Activated CD4-positive, alpha-beta T cell treated with anti-CD3 and anti-CD28 coated beads, Interleukin-2, amount 10 ng/mL, durations not matched to agents 24 days and 14 days (primary cell): Measurements from ENCODE around the gene KMT2E. TPM values are rescaled to one million over a fixed set of nuclear protein-coding genes. Genes with fewer than 3 reads are reported as not detected.
"Not testable (repeated sequence)": the region's sequence is repeated elsewhere in the genome, so short reads cannot be mapped to it uniquely, and the experiment has no call there.

Experiments used
- DNase-seq: peaks from one replicate; pipeline ENCODE4 v3.0.0; 2022
- H3K27ac Mint-ChIP-seq: one replicate; pipeline ENCODE4 v1.8.0; 2022; ENCODE audit warnings: mild to moderate bottlenecking, mixed read lengths
- H3K27me3 Mint-ChIP-seq: one replicate; pipeline ENCODE4 v1.8.0; 2022; ENCODE audit warnings: mixed read lengths
- H3K36me3 Mint-ChIP-seq: one replicate; pipeline ENCODE4 v1.8.0; 2022; ENCODE audit warnings: low read depth, mild to moderate bottlenecking, mixed read lengths
- H3K4me1 Mint-ChIP-seq: one replicate; pipeline ENCODE4 v1.8.0; 2021; ENCODE audit warnings: mixed read lengths
- H3K4me3 Mint-ChIP-seq: one replicate; pipeline ENCODE4 v1.8.0; 2022; ENCODE audit warnings: mild to moderate bottlenecking, moderate library complexity, mixed read lengths
- H3K9me3 Mint-ChIP-seq: one replicate; pipeline ENCODE4 v1.8.0; 2021; ENCODE audit warnings: mixed read lengths
- intact Hi-C: fragments of 100-400 bp; cut with micrococcal nuclease; formaldehyde crosslinking; loops from one replicate; pipeline ENCODE4 v1.15.1; 2023
- total RNA-seq: library from RNA; stranded (reverse); gene quantifications from 2 replicates; pipeline ENCODE4 v1.2.3, GENCODE V29; 2022

The KMT2E gene
- total RNA-seq, 1 donor from 2014 or later, result 106 TPM

DNA sequence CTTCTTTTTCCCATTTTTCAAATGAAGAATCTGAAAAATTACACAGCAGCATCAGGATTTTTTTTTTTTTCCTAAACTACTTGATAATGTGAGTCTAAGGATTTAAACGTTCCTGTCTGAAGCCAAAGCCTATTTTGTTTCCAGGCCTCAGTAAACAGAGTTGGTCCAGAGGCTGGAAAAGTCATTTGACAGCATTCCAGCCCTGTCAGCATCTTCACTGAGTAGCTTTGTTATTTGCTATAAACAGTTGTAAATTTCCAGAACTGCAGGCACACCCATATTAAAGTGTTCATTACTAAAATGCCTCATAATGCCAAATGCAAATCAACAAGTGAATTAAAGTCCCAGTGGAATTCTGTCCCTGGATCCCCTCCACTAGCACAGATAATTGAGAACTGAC is 35.5 kb upstream of the KMT2E start:
- no peak for DNase-seq
- H3K27ac Mint-ChIP-seq, result no peak overlapping the region
- H3K4me3 Mint-ChIP-seq, result no peak overlapping the region
- H3K27me3 Mint-ChIP-seq, result no peaks in the 10 kb centered on the region
- intact Hi-C loops, result no loop called here
- H3K9me3 Mint-ChIP-seq, result no peaks in the 10 kb centered on the region
- H3K4me1 Mint-ChIP-seq, result peaks cover 47% of the 10 kb centered on the region
- H3K36me3 Mint-ChIP-seq, result peaks cover 27% of the 10 kb centered on the region

DNA sequence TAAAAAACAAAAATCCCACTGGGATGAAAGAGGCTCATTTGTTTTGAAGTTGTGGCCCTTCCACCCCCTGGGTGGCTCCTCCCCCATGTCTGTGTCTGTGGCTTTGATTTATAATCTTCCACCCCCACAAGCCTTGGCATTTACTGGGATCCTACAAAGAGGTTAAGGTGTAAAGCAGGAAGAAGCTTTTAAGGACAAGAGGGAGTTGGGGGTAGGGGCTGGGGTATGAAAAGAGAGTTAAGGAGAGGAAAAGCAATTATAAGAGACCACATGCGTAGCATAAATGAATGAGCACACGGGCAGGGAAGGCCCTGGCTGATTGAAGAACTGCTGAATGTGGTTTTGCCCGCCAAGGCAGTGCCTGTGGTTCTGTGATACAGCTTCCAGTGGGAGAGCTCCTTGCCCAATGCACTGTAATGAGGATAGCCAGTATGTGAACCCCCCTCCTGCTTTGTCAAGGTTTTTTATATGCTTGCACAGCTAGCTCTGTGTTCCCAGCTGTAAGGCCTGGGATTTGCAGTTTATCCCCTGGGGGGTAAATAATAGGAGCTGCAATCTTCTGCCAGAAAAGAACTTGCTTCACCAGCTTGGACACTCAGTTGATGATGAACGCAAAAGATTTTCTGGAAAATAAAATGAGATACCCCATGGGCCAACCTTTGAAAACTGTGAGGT is 34.7 kb upstream of the KMT2E start:
- intact Hi-C loops, result no loop called here
- no peaks in the 10 kb centered on the region for H3K9me3 Mint-ChIP-seq
- peak overlapping the region; percentile 4 for H3K27ac Mint-ChIP-seq
- H3K36me3 Mint-ChIP-seq, result peaks cover 21% of the 10 kb centered on the region
- no peaks in the 10 kb centered on the region for H3K27me3 Mint-ChIP-seq
- DNase-seq, result no peak
- H3K4me1 Mint-ChIP-seq, result peaks cover 45% of the 10 kb centered on the region
- H3K4me3 Mint-ChIP-seq, result no peak overlapping the region

DNA sequence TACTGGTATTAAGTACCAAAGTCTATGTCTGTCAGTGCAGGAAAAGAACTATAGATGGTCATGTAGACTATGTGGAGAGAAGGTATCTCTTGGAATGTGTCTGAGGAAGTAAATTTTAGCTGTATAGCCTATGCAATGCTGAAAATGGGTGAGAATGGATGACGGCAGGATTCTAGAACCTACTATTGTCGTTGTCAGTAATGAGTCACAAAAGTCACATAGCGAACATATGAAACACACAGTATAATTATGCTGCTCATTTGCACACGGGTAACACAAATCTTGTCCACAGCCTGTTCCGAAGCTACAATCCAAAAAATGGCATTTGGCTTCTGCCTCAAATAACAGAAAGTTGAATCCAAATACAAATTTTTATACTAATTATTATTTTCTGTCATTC is 33.6 kb upstream of the KMT2E start:
- H3K27me3 Mint-ChIP-seq, result no peaks in the 10 kb centered on the region
- H3K4me3 Mint-ChIP-seq, result no peak overlapping the region
- H3K36me3 Mint-ChIP-seq, result peaks cover 23% of the 10 kb centered on the region
- peaks cover 54% of the 10 kb centered on the region for H3K4me1 Mint-ChIP-seq
- H3K9me3 Mint-ChIP-seq, result no peaks in the 10 kb centered on the region
- no peak for DNase-seq
- H3K27ac Mint-ChIP-seq, result peak overlapping the region; percentile 0
- intact Hi-C loops, result loop anchor here (2.0 to 5.0 kb wide), 4 partner anchors 60 to 552 kb away; partner anchors contain the start of gene RINT1

DNA sequence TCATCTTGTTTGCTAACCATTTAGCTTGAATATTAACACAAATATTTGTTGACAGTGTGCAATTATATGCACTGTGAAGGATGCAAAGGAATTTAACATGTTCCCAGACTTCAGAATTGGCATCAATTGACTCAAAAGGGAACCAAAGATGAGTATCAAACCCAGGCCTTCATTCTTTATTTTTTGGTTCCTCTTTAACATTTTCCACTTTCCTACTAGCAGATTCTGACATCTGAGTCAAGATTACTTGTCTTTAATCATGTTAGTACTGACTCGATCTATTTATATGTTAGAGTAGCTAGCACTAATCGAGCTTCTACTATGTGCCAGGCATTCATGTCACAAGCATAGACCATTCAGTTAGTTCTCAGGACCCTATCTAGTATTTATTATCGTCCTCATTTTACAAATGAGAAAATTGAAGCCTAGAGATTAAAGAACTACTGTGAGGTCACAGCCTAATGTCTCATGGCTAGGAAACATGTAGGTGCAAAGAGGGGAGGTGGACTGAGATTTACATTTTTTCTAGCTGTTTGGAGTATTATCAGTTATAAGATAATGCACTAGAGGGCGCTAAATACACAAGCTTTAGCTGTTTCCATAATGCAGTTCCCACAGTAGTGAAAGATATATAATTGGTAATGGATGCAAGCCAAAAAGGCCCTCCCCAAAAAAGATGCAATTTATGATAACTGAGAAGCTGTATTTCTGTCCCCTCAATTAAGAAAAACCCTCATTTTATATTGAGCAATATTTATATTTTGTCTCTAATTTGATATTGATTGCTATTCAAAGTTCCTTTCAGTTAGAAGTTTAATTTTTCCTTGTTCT is 32.9 kb upstream of the KMT2E start:
- Mint-ChIP-seq H3K27ac (peak overlapping the region; percentile 21), H3K4me3 (no peak overlapping the region), H3K9me3 (no peaks in the 10 kb centered on the region), H3K36me3 (peaks cover 21% of the 10 kb centered on the region), H3K4me1 (peaks cover 58% of the 10 kb centered on the region), H3K27me3 (no peaks in the 10 kb centered on the region)
- DNase-seq, result peak; percentile 72
- intact Hi-C loops, result loop anchor here (1.0 to 5.0 kb wide), 5 partner anchors 60 to 551 kb away; partner anchors contain the start of gene RINT1

DNA sequence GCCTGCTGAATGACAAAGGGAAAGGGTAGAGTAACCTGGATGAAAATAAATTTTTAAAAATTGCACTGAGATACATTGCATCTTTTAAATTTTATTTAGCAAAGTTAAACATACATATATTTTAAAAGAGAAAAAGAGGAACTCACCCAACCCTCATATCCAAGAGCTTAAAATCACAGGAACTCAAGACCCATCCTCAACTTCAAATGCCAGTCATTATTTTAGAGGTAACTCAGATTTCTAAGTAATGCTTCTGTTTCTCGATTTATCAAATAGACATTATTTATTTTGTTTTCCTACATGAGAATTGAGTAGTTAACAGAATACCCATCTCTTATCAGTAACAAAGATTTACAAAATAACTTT is 32.4 kb upstream of the KMT2E start:
- Mint-ChIP-seq H3K4me3 (peak overlapping the region; percentile 10), H3K4me1 (peaks cover 60% of the 10 kb centered on the region), H3K36me3 (peaks cover 23% of the 10 kb centered on the region), H3K27me3 (no peaks in the 10 kb centered on the region), H3K27ac (no peak overlapping the region), H3K9me3 (no peaks in the 10 kb centered on the region)
- intact Hi-C loops, result loop anchor here (1.0 to 5.0 kb wide), 5 partner anchors 59 to 551 kb away; partner anchors contain the start of gene RINT1
- no peak for DNase-seq

DNA sequence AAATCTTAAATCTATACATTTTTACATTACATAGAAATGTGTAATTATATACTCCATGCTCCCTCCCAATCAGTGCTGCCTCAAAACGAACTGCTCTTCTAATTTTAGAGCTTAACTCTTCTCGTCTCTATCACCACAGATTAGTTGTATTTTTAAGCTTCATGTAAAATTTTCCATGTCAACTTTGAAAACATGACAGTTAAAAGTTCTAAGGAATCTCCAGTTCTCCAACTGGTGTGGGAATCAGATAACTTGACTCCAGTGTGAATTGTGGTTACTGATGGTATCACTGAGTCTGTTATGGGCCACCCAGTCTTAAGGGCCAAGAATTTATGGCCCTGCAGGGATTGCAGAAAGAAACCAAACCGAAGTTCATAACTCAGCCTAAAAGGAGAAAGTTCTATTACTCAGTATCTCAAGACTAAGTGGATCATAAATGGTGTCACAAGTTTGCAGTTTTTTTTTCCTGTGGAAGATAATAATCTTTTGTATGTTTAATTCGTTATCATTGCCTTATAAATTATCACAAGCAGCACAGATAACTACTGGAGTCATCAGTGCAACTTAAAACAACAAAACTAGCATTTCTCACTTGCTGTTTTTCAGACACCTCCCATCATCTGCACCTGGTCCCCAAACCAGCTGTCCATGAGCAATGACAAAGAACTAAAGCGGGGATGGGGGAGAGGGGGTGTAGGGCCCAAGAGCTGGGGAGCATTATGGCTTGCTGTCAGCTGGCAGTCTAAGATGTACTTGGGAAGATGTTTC is 31.5 kb upstream of the KMT2E start:
- Mint-ChIP-seq H3K9me3 (no peaks in the 10 kb centered on the region), H3K27me3 (no peaks in the 10 kb centered on the region), H3K4me1 (peaks cover 52% of the 10 kb centered on the region), H3K36me3 (peaks cover 19% of the 10 kb centered on the region), H3K27ac (peak overlapping the region; percentile 100), H3K4me3 (peak overlapping the region; percentile 98)
- DNase-seq, result peak; percentile 66
- intact Hi-C loops, result loop anchor here (1.0 to 5.0 kb wide), 6 partner anchors 25 to 550 kb away; partner anchors contain the start of gene RINT1

DNA sequence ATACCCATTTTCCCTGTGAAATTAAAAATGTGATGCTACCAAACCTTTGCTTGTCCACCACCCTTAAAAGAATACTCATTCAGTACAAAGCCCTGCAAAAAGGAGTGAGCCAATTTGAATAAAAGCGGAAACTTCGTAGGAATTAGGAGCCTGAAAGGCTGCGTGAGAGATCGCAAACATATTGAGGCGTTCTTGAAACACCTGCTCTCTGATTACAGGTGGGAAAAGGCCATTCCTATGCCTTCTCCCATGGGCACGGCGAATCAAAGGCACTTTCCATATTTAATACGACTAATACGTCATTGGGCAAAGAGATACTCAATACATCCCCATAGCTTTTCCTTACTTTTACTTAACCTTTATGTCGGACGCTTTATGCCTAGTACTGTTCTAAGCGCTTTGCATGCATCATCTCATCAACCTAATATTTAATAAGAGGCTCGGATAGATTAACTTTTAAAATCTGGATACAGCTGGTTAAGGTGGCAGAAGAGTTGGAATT is 30.9 kb upstream of the KMT2E start:
- intact Hi-C loops, result loop anchor here (1.0 to 5.0 kb wide), 6 partner anchors 26 to 549 kb away; partner anchors contain the start of gene RINT1
- Mint-ChIP-seq H3K9me3 (no peaks in the 10 kb centered on the region), H3K4me3 (peak overlapping the region; percentile 98), H3K36me3 (peaks cover 18% of the 10 kb centered on the region), H3K27ac (peak overlapping the region; percentile 100), H3K27me3 (no peaks in the 10 kb centered on the region), H3K4me1 (peaks cover 52% of the 10 kb centered on the region)
- peak; percentile 65 for DNase-seq

DNA sequence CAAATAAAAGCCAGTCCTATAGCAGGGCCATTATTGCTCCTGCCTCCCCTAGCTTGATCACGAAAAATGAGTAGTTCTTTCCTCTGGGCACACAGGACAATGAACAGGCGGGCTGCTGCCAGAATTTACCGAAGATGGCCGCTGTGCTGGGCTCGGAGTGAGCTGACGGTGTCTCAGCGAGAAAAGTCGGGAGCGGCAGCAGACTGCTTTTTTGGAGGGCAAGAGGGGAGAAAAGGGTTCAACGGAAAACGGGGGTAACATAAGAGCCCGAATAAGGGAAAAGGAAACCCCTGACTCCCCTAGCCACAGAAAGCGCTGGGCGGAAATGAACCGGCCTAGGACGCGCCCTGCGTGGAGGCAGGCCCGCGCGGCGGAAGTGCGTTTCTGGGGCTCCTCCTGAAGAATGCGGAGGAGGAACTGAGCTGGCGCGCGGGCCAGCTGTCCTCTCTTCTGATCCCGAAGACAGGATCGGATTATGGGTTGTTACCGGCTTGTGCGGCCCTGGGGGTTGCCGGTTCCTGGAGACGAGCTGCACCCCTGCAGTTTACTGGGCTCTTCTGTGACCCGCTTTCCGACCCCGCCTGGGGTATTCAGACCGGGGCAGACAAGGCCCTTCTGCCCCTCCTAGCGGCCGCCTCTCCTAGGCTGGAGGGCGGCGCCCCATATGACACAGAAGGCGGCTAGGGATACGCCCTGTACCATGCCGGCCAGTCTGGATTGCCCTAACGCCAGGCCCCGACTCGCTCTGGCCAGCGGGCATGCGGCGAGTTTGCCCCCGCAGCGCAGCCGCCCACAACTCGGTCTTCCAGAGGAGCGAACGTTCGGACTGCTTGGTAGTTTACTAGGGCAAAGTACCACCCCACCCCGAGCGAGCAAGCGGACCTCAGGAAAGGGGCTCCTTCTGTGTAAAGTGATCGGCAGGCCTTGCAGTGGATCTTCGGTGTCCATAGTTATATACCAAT is 30.1 kb upstream of the KMT2E start:
- peak overlapping the region; percentile 100 for H3K27ac Mint-ChIP-seq
- peak; percentile 96 for DNase-seq
- H3K4me1 Mint-ChIP-seq, result peaks cover 53% of the 10 kb centered on the region
- no peaks in the 10 kb centered on the region for H3K9me3 Mint-ChIP-seq
- H3K36me3 Mint-ChIP-seq, result peaks cover 19% of the 10 kb centered on the region
- no peaks in the 10 kb centered on the region for H3K27me3 Mint-ChIP-seq
- H3K4me3 Mint-ChIP-seq, result peak overlapping the region; percentile 98
- intact Hi-C loops, result loop anchor here (1.0 to 5.0 kb wide), 8 partner anchors 19 to 548 kb away; partner anchors contain the start of gene RINT1

DNA sequence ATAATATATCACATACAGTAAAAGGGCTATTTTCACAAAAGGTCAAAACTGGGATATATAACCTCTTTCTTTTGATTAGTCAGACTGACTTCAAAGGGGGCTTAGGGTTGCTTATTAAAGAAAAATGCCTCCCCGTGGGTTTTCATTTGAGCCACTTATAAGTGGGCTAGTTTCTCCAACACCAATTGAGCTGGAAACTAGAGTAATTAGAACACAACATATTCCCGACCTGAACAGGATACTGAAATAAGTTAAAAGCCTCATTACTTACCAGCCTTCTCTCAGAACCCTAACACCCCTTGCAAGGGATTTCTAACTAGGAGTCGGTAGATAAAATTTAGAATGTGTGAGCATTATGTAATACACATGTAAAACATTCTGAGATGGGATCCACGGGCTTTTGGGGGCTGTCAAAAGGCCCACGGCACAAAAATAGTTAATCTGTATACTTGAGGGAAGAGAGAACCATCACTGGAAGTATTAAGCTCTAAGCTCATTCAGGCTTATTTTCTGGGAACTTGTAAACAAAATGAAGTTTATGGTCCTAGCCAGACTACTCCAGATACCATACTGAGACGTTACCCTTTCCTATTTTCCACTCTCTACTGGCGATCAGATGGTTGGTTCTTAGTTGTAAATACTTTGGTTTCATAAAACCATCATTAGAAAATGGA is 29.3 kb upstream of the KMT2E start:
- intact Hi-C loops, result loop anchor here (1.0 to 5.0 kb wide), 5 partner anchors 18 to 548 kb away; partner anchors contain the start of gene RINT1
- Mint-ChIP-seq H3K4me3 (peak overlapping the region; percentile 98), H3K36me3 (peaks cover 18% of the 10 kb centered on the region), H3K4me1 (peaks cover 49% of the 10 kb centered on the region), H3K27me3 (no peaks in the 10 kb centered on the region), H3K27ac (peak overlapping the region; percentile 100), H3K9me3 (no peaks in the 10 kb centered on the region)
- DNase-seq, result no peak

DNA sequence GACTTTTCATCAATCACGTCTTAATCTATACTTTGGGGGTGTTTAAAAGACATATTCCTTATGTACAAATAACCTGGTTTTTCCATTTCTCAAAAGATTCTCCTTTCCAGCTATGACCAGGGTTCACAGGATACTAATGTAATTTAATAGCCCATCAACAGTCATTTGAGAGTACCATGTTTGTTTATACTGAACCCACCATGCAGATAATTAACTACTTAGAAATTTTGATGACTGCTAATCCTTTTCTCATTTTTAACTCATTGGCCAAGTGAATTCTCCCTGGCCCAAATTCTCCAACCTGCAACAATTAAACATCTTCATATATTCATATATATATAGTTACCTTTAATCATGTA is 28.8 kb upstream of the KMT2E start:
- intact Hi-C loops, result loop anchor here (2.0 kb wide), 1 partner anchor 18 kb away; no protein-coding TSS in a partner anchor
- Mint-ChIP-seq H3K4me1 (peaks cover 44% of the 10 kb centered on the region), H3K4me3 (peak overlapping the region; percentile 98), H3K27me3 (no peaks in the 10 kb centered on the region), H3K9me3 (no peaks in the 10 kb centered on the region), H3K36me3 (peaks cover 18% of the 10 kb centered on the region), H3K27ac (peak overlapping the region; percentile 100)
- DNase-seq, result no peak

DNA sequence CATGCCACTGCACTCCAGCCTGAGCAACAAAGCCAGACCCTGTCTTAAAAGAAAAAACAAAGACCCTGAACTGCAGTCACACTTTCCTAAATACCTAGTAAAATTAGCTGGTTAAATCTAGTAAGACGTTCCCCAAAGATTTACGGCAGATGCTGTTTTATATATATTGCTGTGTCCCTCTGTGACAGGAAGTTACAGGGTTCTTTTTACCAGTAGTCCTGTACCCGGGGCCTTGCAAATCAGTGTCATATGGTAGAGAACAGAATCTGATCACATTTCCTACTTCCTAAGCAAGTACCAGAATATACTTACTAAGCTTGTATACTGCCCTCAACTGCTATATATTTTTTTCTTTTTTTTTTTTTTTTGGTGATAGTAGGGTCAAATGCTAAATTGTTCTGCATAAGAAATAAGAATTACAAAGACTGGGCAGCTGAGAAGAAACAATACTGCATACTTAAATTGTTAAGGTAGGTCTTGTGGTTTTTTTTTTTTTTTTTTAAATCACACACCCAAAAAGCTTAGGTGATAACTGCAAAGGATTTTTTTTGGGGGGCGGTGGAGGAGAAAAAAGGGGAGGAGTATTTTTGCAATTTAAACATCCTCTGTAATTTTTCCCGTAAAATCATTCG is 27.3 kb upstream of the KMT2E start:
- H3K27ac Mint-ChIP-seq, result peak overlapping the region; percentile 22
- H3K4me3 Mint-ChIP-seq, result no peak overlapping the region
- DNase-seq, result no peak
- intact Hi-C loops, result no loop called here
- H3K4me1 Mint-ChIP-seq, result peaks cover 36% of the 10 kb centered on the region
- no peaks in the 10 kb centered on the region for H3K27me3 Mint-ChIP-seq
- peaks cover 25% of the 10 kb centered on the region for H3K36me3 Mint-ChIP-seq
- no peaks in the 10 kb centered on the region for H3K9me3 Mint-ChIP-seq

DNA sequence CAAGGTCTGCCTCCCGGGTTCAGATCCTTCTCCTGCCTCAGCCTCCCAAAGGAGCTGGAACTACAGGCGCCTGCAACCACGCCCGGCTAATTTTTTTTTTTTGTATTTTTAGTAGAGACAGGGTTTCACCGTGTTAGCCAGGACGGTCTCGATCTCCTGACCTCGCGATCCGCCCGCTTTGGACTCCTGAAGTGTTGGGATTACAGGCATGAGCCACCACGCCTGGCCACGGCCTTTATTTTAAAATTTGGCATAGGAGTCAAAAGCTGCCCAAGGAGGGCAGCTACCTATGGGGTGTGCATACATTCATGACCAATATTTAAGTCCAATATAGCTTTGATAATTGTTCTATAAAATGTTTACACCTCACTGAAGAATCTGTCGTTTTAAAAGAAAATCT is 26.6 kb upstream of the KMT2E start:
- peaks cover 30% of the 10 kb centered on the region for H3K36me3 Mint-ChIP-seq
- H3K9me3 Mint-ChIP-seq, H3K27me3 Mint-ChIP-seq, H3K4me3 Mint-ChIP-seq, intact Hi-C loops, H3K27ac Mint-ChIP-seq, DNase-seq: not testable (repeated sequence)
- H3K4me1 Mint-ChIP-seq, result peaks cover 32% of the 10 kb centered on the region
